Ishikawa (cell line): ENCODE results near the gene TERB1.

Source experiments
- CEBPB ChIP-seq: IDR thresholded peaks from 2 replicates; pipeline ENCODE4 v1.6.1; 2012
- CREB1 ChIP-seq: IDR thresholded peaks from 2 replicates; pipeline ENCODE4 v1.6.1; 2012; ENCODE audit warnings: low read depth
- EGR1 ChIP-seq: IDR thresholded peaks from 2 replicates; pipeline ENCODE4 v1.6.1; 2012
- EP300 ChIP-seq: IDR thresholded peaks from 2 replicates; pipeline ENCODE4 v1.6.1; 2012; ENCODE audit warnings: borderline replicate concordance
- FOXM1 ChIP-seq: IDR thresholded peaks from 2 replicates; pipeline ENCODE4 v1.6.1; 2012; ENCODE audit warnings: low read depth, borderline replicate concordance
- MAX ChIP-seq: IDR thresholded peaks from 2 replicates; pipeline ENCODE4 v1.6.1; 2012
- NFIC ChIP-seq: IDR thresholded peaks from 2 replicates; pipeline ENCODE4 v1.6.1; 2012
- RAD21 ChIP-seq: IDR thresholded peaks from 2 replicates; pipeline ENCODE4 v1.6.1; 2012; ENCODE audit warnings: low read depth
- TAF1 ChIP-seq: IDR thresholded peaks from 2 replicates; pipeline ENCODE4 v1.6.1; 2012; ENCODE audit warnings: low read depth, mild to moderate bottlenecking
- TCF12 ChIP-seq: IDR thresholded peaks from 2 replicates; pipeline ENCODE4 v1.6.1; 2012; ENCODE audit warnings: low read depth
- TEAD4 ChIP-seq: IDR thresholded peaks from 2 replicates; pipeline ENCODE4 v1.6.1; 2012
- USF1 ChIP-seq: IDR thresholded peaks from 2 replicates; pipeline ENCODE4 v1.6.1; 2012
- YY1 ChIP-seq: IDR thresholded peaks from 2 replicates; pipeline ENCODE4 v1.6.1; 2012; ENCODE audit warnings: low read depth
- ZBTB7A ChIP-seq: IDR thresholded peaks from 2 replicates; pipeline ENCODE4 v1.6.1; 2012; ENCODE audit warnings: low read depth
- TF ChIP-seq, protein P1 (sequence below): IDR thresholded peaks from 2 replicates; pipeline ENCODE4 v1.6.1; 2012; ENCODE audit warnings: low read depth, mild to moderate bottlenecking

Gene TERB1

DNA sequence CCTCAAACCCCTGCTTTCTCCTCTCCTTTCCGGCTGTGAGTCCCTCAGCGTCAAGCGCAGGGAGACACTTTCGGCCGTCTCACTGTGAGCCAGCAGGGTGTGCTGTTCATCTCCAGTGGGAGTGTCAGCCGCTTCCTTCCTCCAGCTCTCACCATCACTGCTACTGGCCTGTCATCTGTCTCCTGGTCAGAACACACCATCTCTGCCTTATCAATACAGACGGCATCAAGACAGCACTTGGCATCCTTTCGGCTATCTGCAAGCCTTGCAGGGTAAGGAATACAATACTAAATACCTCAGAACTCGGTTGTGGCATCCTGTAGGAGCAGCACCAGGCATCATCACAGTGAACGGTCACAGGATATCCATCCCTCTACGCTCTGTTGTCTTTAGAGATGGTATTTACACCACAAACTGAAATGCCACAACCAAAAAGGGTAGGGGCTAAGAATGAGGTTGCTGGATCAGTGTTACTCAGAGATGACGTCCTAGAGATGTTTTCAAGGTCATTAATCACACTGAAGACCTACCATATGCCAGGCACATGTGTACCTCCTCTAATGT, 84.2 kb downstream of the TERB1 start:
- TF ChIP-seq RAD21 (no peak), TEAD4 (no peak), TCF12 (no peak), FOXM1 (no peak), EP300 (no peak), NFIC (no peak), CREB1 (no peak), CEBPB (no peak), ZBTB7A (no peak), USF1 (no peak), TAF1 (no peak)
- TF ChIP-seq, protein P1, sequence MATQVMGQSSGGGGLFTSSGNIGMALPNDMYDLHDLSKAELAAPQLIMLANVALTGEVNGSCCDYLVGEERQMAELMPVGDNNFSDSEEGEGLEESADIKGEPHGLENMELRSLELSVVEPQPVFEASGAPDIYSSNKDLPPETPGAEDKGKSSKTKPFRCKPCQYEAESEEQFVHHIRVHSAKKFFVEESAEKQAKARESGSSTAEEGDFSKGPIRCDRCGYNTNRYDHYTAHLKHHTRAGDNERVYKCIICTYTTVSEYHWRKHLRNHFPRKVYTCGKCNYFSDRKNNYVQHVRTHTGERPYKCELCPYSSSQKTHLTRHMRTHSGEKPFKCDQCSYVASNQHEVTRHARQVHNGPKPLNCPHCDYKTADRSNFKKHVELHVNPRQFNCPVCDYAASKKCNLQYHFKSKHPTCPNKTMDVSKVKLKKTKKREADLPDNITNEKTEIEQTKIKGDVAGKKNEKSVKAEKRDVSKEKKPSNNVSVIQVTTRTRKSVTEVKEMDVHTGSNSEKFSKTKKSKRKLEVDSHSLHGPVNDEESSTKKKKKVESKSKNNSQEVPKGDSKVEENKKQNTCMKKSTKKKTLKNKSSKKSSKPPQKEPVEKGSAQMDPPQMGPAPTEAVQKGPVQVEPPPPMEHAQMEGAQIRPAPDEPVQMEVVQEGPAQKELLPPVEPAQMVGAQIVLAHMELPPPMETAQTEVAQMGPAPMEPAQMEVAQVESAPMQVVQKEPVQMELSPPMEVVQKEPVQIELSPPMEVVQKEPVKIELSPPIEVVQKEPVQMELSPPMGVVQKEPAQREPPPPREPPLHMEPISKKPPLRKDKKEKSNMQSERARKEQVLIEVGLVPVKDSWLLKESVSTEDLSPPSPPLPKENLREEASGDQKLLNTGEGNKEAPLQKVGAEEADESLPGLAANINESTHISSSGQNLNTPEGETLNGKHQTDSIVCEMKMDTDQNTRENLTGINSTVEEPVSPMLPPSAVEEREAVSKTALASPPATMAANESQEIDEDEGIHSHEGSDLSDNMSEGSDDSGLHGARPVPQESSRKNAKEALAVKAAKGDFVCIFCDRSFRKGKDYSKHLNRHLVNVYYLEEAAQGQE = no peak

- TF ChIP-seq ZBTB7A = no peak
- TF ChIP-seq TCF12 = no peak
- TF ChIP-seq CREB1 = no peak
- TF ChIP-seq YY1 = no peak
- TF ChIP-seq RAD21 = no peak
- no peak for TF ChIP-seq MAX
- no peak for TF ChIP-seq USF1
- TF ChIP-seq EGR1 = no peak
- TF ChIP-seq CEBPB = no peak
- no peak for TF ChIP-seq EP300
- no peak for TF ChIP-seq FOXM1
Observed at GRCh38 chr16:66714654-66715307, 86.6 kb downstream of the TERB1 start.

- TF ChIP-seq, protein P1 = no peak
- TF ChIP-seq YY1 (no peak), ZBTB7A (no peak)
Observed at GRCh38 chr16:66714062-66714461, 87.3 kb downstream of the TERB1 start.

DNA sequence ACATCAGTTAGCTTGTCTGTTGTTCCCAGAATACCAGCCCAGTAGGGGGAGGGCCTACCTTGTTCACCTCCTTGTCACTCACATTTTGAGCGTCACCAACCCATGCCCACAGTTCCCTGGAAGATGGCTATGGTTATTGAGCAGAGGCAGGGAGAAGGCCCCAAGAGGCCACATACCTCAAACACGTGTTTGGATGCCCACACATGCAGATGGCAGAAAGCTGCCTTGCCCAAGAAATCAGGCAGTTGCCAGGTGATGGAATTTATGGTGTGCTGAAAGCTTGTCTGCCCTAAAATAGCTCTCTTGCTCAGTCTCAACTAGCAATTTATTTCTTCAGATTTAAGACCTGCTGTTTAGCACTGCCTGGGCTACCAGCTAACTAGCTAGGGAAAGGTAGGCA, 88.3 kb downstream of the TERB1 start:
- TF ChIP-seq RAD21 (no peak), EP300 (no peak), USF1 (no peak), YY1 (no peak), ZBTB7A (no peak), NFIC (no peak), MAX (no peak), TAF1 (no peak), TEAD4 (no peak), FOXM1 (no peak), CREB1 (no peak), TCF12 (no peak), EGR1 (no peak), CEBPB (no peak)
- TF ChIP-seq, protein P1 = no peak
